Measurements from ENCODE around the gene HOXB7. TPM values are rescaled to one million over a fixed set of nuclear protein-coding genes. Genes with fewer than 3 reads are reported as not detected.

HOXB7 gene
- total RNA-seq, 1 experiment from 2014 or later = not detected

- Histone ChIP-seq H2BK15ac (ENCODE audit: low read depth, low read length) (no peak overlapping the region), H3K9me3 (ENCODE audit: control insufficient read depth, low read depth, low read length) (no peaks in the 10 kb centered on the region), H4K8ac (replicated peaks; ENCODE audit: insufficient read length, low read depth, low read length) (no peak overlapping the region), H3K4ac (ENCODE audit: low read depth, low read length) (no peak overlapping the region), H3K23me2 (ENCODE audit: insufficient read length, low read depth, low read length, poor library complexity, severe bottlenecking) (peaks cover 8% of the 10 kb centered on the region), H2BK12ac (ENCODE audit: insufficient read length, low read depth, low read length) (no peak overlapping the region), H2BK20ac (ENCODE audit: low read depth, low read length, poor library complexity, severe bottlenecking) (no peak overlapping the region), H2AFZ (ENCODE audit: low read length) (no peak overlapping the region), H3K4me1 (ENCODE audit: insufficient read depth, low read length) (no peaks in the 10 kb centered on the region), H2BK120ac (ENCODE audit: low read depth, low read length, poor library complexity, severe bottlenecking) (no peak overlapping the region), H4K5ac (ENCODE audit: insufficient read length, low read depth, low read length) (no peak overlapping the region), H2BK5ac (ENCODE audit: insufficient read length, low read length) (no peak overlapping the region), H3K9ac (ENCODE audit: extremely low read depth, insufficient read length, low read length) (no peak overlapping the region), H3K79me2 (ENCODE audit: insufficient read depth, low read length) (no peaks in the 10 kb centered on the region), H3K27me3 (ENCODE audit: insufficient read depth, low read length) (peaks cover 93% of the 10 kb centered on the region), H2AK5ac (ENCODE audit: insufficient read length, low read length) (no peak overlapping the region), H3T11ph (ENCODE audit: low read length) (no peak overlapping the region), H4K91ac (ENCODE audit: insufficient read length, low read depth, low read length) (no peak overlapping the region), H4K20me1 (ENCODE audit: control insufficient read depth, insufficient read depth, insufficient read length) (no peaks in the 10 kb centered on the region), H3K79me1 (ENCODE audit: insufficient read depth, low read depth, low read length, poor library complexity, severe bottlenecking) (no peaks in the 10 kb centered on the region), H3K23ac (ENCODE audit: insufficient read length, low read depth, low read length) (no peak overlapping the region), H3K4me2 (ENCODE audit: insufficient read depth, insufficient read length, low read length) (no peak overlapping the region), H3K14ac (ENCODE audit: insufficient read depth, low read length) (no peak overlapping the region), H3K18ac (ENCODE audit: insufficient read length, low read depth, low read length) (no peak overlapping the region), H3K56ac (ENCODE audit: insufficient read length, low read depth, low read length) (no peak overlapping the region), H3K27ac (ENCODE audit: insufficient read length, low read depth, low read length) (no peak overlapping the region)
- Mint-ChIP-seq H3K27ac (no peak overlapping the region), H3K4me1 (peaks cover 14 to 21% of the 10 kb centered on the region in 2 experiments), H3K9me3 (peaks cover 3 to 15% of the 10 kb centered on the region in 2 experiments; a peak in 3 of 5 replicates), H3K27me3 (ENCODE audit: low read depth) (peaks cover 100% of the 10 kb centered on the region), H3K4me3 (no peak overlapping the region), H3K36me3 (ENCODE audit: insufficient read depth in 1 of 3, low read depth in 3 of 3) (no peaks in the 10 kb centered on the region; a peak in 1 of 7 replicates)
- no peak for DNase-seq
- no CpG with 5 or more reads among the region's 6 CpGs for WGBS (ENCODE audit: extremely low coverage, insufficient read length, low lambda C conversion rate)
- TF ChIP-seq CTCF (conservative IDR thresholded peaks at IDR 0.05) = no peak
Observed at GRCh38 chr17:48644910-48645557, 34.2 kb upstream of the HOXB7 start.

Data from H9 (cell line).